Measurements from ENCODE around the gene SCYGR2. TPM values are rescaled to one million over a fixed set of nuclear protein-coding genes. Genes with fewer than 3 reads are reported as not detected.

Gene SCYGR2
- total and polyA plus RNA-seq, 2 of the 8 experiments (the other 6 are each of a cell fraction or from before 2014, with no cell fraction given) = not detected

GRCh38 chr2:227623226-227623625 is 24.5 kb downstream of the SCYGR2 start:
- Histone ChIP-seq H2AFZ (ENCODE audit: low read length) (no peak overlapping the region), H3K4me3 (ENCODE audit: extremely low read depth in 1 of 4, insufficient read depth in 2 of 4, low read depth in 3 of 4, low read length in 4 of 4) (no peak overlapping the region), H3K14ac (ENCODE audit: insufficient read length) (no peak overlapping the region), H3K4me2 (ENCODE audit: insufficient read depth in 1 of 2, low read depth in 2 of 2, low read length in 2 of 2) (no peak overlapping the region), H3K23ac (ENCODE audit: insufficient read length) (no peak overlapping the region), H4K5ac (ENCODE audit: insufficient read length, low read depth, low read length) (no peak overlapping the region), H3K4ac (replicated peaks; ENCODE audit: insufficient read length, low read depth, low read length) (no peak overlapping the region), H3K79me1 (ENCODE audit: low read depth, low read length) (no peaks in the 10 kb centered on the region; the same call in 1 of the 2 replicates), H3K79me2 (ENCODE audit: control insufficient read depth in 1 of 2, insufficient read depth in 2 of 2, low read length in 2 of 2) (no peaks in the 10 kb centered on the region), H4K91ac (replicated peaks; ENCODE audit: insufficient read length, low read length) (no peak overlapping the region), H2BK5ac (ENCODE audit: low read depth, low read length) (no peak overlapping the region), H2BK15ac (ENCODE audit: low read length) (no peak overlapping the region), H2AK5ac (ENCODE audit: low read depth, low read length) (no peak overlapping the region), H3K9me3 (ENCODE audit: insufficient read depth in 2 of 2, low read depth in 1 of 2, low read length in 1 of 2) (no peaks in the 10 kb centered on the region), H3K9ac (replicated peaks in 1 of 4; ENCODE audit: extremely low read depth in 1 of 4, low read depth in 3 of 4, low read length in 3 of 4) (no peak overlapping the region), H2BK120ac (replicated peaks; ENCODE audit: low read depth, low read length) (no peak overlapping the region), H3K23me2 (ENCODE audit: low read depth, low read length) (no peaks in the 10 kb centered on the region; the same call in 1 of the 2 replicates), H3K4me1 (replicated peaks in 1 of 4; ENCODE audit: control insufficient read depth in 3 of 4, insufficient read depth in 4 of 4, low read length in 3 of 4) (peaks cover 0 to 5% (median 0%) of the 10 kb centered on the region in 4 experiments; a peak in 1 of 7 replicates), H3K18ac (ENCODE audit: extremely low read depth, low read length) (no peak overlapping the region), H3K56ac (replicated peaks; ENCODE audit: insufficient read length, low read depth, low read length) (no peak overlapping the region), H2BK12ac (ENCODE audit: low read depth, low read length) (no peak overlapping the region), H4K8ac (ENCODE audit: extremely low read depth, insufficient read depth, low read length) (no peak overlapping the region), H4K20me1 (replicated peaks in 1 of 2; ENCODE audit: control insufficient read depth in 1 of 2, insufficient read depth in 2 of 2, low read length in 2 of 2) (no peaks in the 10 kb centered on the region), H2BK20ac (ENCODE audit: low read length) (no peak overlapping the region), H3K27ac (ENCODE audit: low read depth, low read length) (no peak overlapping the region), H3K36me3 (ENCODE audit: control insufficient read depth in 2 of 4, insufficient read depth in 4 of 4, low read length in 3 of 4) (no peaks in the 10 kb centered on the region), H3K27me3 (replicated peaks in 1 of 4; ENCODE audit: control insufficient read depth in 3 of 4, extremely low read depth in 1 of 4, insufficient read depth in 3 of 4, low read length in 3 of 4) (no peaks in the 10 kb centered on the region)
- ChIA-PET CTCF (ENCODE audit: partially characterized antibody) (interaction anchor here (1.1 kb wide), 1 partner anchor 11 kb away, joined by 4 read pairs; no protein-coding TSS in a partner anchor), POLR2A (ENCODE audit: partially characterized antibody) (no interaction called here)
- no peak for TF ChIP-seq ZNF274 (IDR thresholded peaks at IDR 0.05; ENCODE audit: borderline replicate concordance, extremely low read depth, low read length)
- TF ChIP-seq NANOG (IDR thresholded peaks at IDR 0.05; ENCODE audit: insufficient read depth, low read depth, low read length, poor library complexity, severe bottlenecking) = no peak
- no peak for TF ChIP-seq HDAC2 (IDR thresholded peaks at IDR 0.05; ENCODE audit: borderline replicate concordance in 1 of 2, low read depth in 2 of 2, low read length in 2 of 2)
- TF ChIP-seq MAFK (IDR thresholded peaks at IDR 0.05; ENCODE audit: low read depth, low read length) = no peak
- TF ChIP-seq TAF1 (IDR thresholded peaks at IDR 0.05; ENCODE audit: low read depth, low read length) = no peak
- no peak for TF ChIP-seq EZH2 (IDR thresholded peaks at IDR 0.05; ENCODE audit: low read depth, low read length, severe bottlenecking)
- no peak for TF ChIP-seq SIX5 (IDR thresholded peaks at IDR 0.05; ENCODE audit: low read depth, low read length)
- no peak for TF ChIP-seq TAF7 (optimal IDR thresholded peaks at IDR 0.05; ENCODE audit: borderline replicate concordance, low read depth, low read length)
- DNase-seq (ENCODE audit: low read depth in 1 of 2, low spot score in 2 of 2) = no peak
- FAIRE-seq = no peak
